Loucy (cell line): ENCODE measurements around the gene STARD13.

ENCODE experiments used
- CTCF ChIP-seq: fragments of 200-600 bp; sonication (generic); conservative IDR thresholded peaks from 2 replicates; pipeline ENCODE4 v1.5.1; 2014; ENCODE audit warnings: mild to moderate bottlenecking, antibody characterized with exemption, low read length
- EZH2phosphoT487 ChIP-seq: fragments of 200-600 bp; IDR thresholded peaks from 2 replicates; pipeline ENCODE4 v1.6.1; 2018; ENCODE audit warnings: antibody characterized with exemption, mild to moderate bottlenecking, moderate library complexity, borderline replicate concordance

GRCh38 chr13:33138441-33138840 lies 147.1 kb downstream of the STARD13 start:
- TF ChIP-seq CTCF = no peak
- TF ChIP-seq EZH2phosphoT487 = no peak
